ENCODE results near the gene ZNF32. TPM values are rescaled to one million over a fixed set of nuclear protein-coding genes. Genes with fewer than 3 reads are reported as not detected.

The ZNF32 gene
- 59.9 TPM for total RNA-seq

- DNase-seq (ENCODE audit: low spot score in 2 of 2) (peak; percentile 93 to 95), FAIRE-seq (no peak)
Measured at GRCh38 chr10:43648398-43649184, at the start of gene ZNF32. Gene ZNF32 (minus strand): TSS chr10:43648881. CDS start chr10:43646133, 2,748 bp downstream.

GRCh38 chr10:43698156-43698555, 49.5 kb upstream of the ZNF32 start:
- no peak for FAIRE-seq
- no peak for DNase-seq (ENCODE audit: low spot score in 2 of 2)

GRCh38 chr10:43696909-43697483, 48.3 kb upstream of the ZNF32 start:
- FAIRE-seq (no peak), DNase-seq (ENCODE audit: low spot score in 2 of 2) (no peak)

GRCh38 chr10:43695730-43696129, 47.0 kb upstream of the ZNF32 start:
- FAIRE-seq (no peak), DNase-seq (ENCODE audit: low spot score in 2 of 2) (no peak)

GRCh38 chr10:43695321-43695720, 46.6 kb upstream of the ZNF32 start:
- FAIRE-seq (no peak), DNase-seq (ENCODE audit: low spot score in 2 of 2) (no peak)

- FAIRE-seq (no peak), DNase-seq (ENCODE audit: low spot score in 2 of 2) (no peak)
Measured at GRCh38 chr10:43694526-43694925, 45.8 kb upstream of the ZNF32 start.

- no peak for DNase-seq (ENCODE audit: low spot score in 2 of 2)
- no peak for FAIRE-seq
Measured at GRCh38 chr10:43693602-43694001, 44.9 kb upstream of the ZNF32 start.

GRCh38 chr10:43692051-43692825, 43.6 kb upstream of the ZNF32 start:
- DNase-seq (ENCODE audit: low spot score in 2 of 2) (no peak), FAIRE-seq (no peak)

- no peak for FAIRE-seq
- DNase-seq (ENCODE audit: low spot score in 2 of 2) = no peak
Measured at GRCh38 chr10:43691485-43691884, 42.8 kb upstream of the ZNF32 start.

- FAIRE-seq (no peak), DNase-seq (ENCODE audit: low spot score in 2 of 2) (peak; percentile 84 to 93)
Measured at GRCh38 chr10:43689955-43690771, 41.5 kb upstream of the ZNF32 start.

GRCh38 chr10:43689618-43689954, 40.9 kb upstream of the ZNF32 start:
- no peak for FAIRE-seq
- peak; percentile 63 to 72 for DNase-seq (ENCODE audit: low spot score in 2 of 2)

GRCh38 chr10:43689007-43689491, 40.4 kb upstream of the ZNF32 start:
- FAIRE-seq (no peak), DNase-seq (ENCODE audit: low spot score in 2 of 2) (no peak)

- FAIRE-seq = no peak
- DNase-seq (ENCODE audit: low spot score in 2 of 2) = no peak
Measured at GRCh38 chr10:43688348-43688892, 39.7 kb upstream of the ZNF32 start.

- DNase-seq (ENCODE audit: low spot score in 2 of 2) = no peak
- FAIRE-seq = no peak
Measured at GRCh38 chr10:43687373-43687772, 38.7 kb upstream of the ZNF32 start.

- no peak for DNase-seq (ENCODE audit: low spot score in 2 of 2)
Measured at GRCh38 chr10:43686414-43686813, 37.7 kb upstream of the ZNF32 start.

GRCh38 chr10:43685744-43686143, 37.1 kb upstream of the ZNF32 start:
- DNase-seq (ENCODE audit: low spot score in 2 of 2) (no peak), FAIRE-seq (no peak)

More at GRCh38 chr10:43686414-43686813, 37.7 kb upstream of the ZNF32 start:
- no peak for FAIRE-seq

GRCh38 chr10:43684292-43684559, 35.5 kb upstream of the ZNF32 start:
- DNase-seq (ENCODE audit: low spot score in 2 of 2) (no peak), FAIRE-seq (no peak)

GRCh38 chr10:43683451-43684291, 35.0 kb upstream of the ZNF32 start:
- DNase-seq (ENCODE audit: low spot score in 2 of 2) = no peak
- no peak for FAIRE-seq

- no peak for FAIRE-seq
- DNase-seq (ENCODE audit: low spot score in 2 of 2) = no peak
Measured at GRCh38 chr10:43682956-43683355, 34.3 kb upstream of the ZNF32 start.

- DNase-seq (ENCODE audit: low spot score in 2 of 2) (no peak), FAIRE-seq (no peak)
Measured at GRCh38 chr10:43681721-43682120, 33.0 kb upstream of the ZNF32 start.
